Testis (tissue), 2 donors: ENCODE data around the gene TMPO.

ENCODE experiments used
- CTCF ChIP-seq, 3 experiments: fragments of 450-650 bp in 2 of 3; fragments of 200-600 bp in 1 of 3; sonication (generic) in 1 of 3; IDR thresholded peaks; one replicate each; pipeline ENCODE4 v1.5.1; 2016 to 2019; ENCODE audit warnings: antibody characterized with exemption in 3 of 3, mild to moderate bottlenecking in 2 of 3, moderate library complexity in 1 of 3
- POLR2A ChIP-seq: fragments of 450-650 bp; IDR thresholded peaks from one replicate; pipeline ENCODE4 v1.6.1; 2017; ENCODE audit warnings: antibody characterized with exemption, mild to moderate bottlenecking, moderate library complexity

GRCh38 chr12:98578392-98578791, 63.0 kb downstream of the TMPO start:
- TF ChIP-seq CTCF (IDR thresholded peaks at IDR 0.05): no peak
- TF ChIP-seq POLR2A: no peak
